HG03571 (cell line): ENCODE measurements around the gene JMJD4.
"Not testable (repeated sequence)": the region's sequence is repeated elsewhere in the genome, so short reads cannot be mapped to it uniquely, and the experiment has no call there.

Experiments
- ATAC-seq: cut with Tn5 transposase; IDR thresholded peaks from one replicate; pipeline ENCODE4 v1.9.1; 2021; ENCODE audit not compliant: unreplicated experiment

JMJD4 gene

GRCh38 chr1:227701631-227702030 is 33.5 kb downstream of the JMJD4 start:
- ATAC-seq = not testable (repeated sequence)

GRCh38 chr1:227697321-227697864 is 37.7 kb downstream of the JMJD4 start:
- no peak for ATAC-seq

- no peak for ATAC-seq
Measured at GRCh38 chr1:227685807-227686206, 49.3 kb downstream of the JMJD4 start.
